Fibroblast of villous mesenchyme (primary cell): Measurements from ENCODE around the gene DNAJB6. TPM values are rescaled to one million over a fixed set of nuclear protein-coding genes. Genes with fewer than 3 reads are reported as not detected.

Experiments used
- DNase-seq: peaks from one replicate; pipeline ENCODE4 v3.0.0-alpha.2; 2010; ENCODE audit warnings: low read depth
- H3K4me3 ChIP-seq: 2 replicates; pipeline ENCODE4 v1.5.1; 2011; ENCODE audit warnings: low read depth, mild to moderate bottlenecking, low read length
- total RNA-seq: library from RNA; depleted of rRNA; stranded (reverse); fragments of >200 nt; gene quantifications from 2 replicates; pipeline ENCODE4 v1.2.3, GENCODE V29; 2012
- TF ChIP-seq, protein P1 (sequence below): IDR thresholded peaks from 2 replicates; pipeline ENCODE4 v1.5.1; 2012; ENCODE audit warnings: low read depth, mild to moderate bottlenecking, low read length; ENCODE audit not compliant: insufficient read depth

DNAJB6 gene
- total RNA-seq, 1 donor: 123 TPM

DNA sequence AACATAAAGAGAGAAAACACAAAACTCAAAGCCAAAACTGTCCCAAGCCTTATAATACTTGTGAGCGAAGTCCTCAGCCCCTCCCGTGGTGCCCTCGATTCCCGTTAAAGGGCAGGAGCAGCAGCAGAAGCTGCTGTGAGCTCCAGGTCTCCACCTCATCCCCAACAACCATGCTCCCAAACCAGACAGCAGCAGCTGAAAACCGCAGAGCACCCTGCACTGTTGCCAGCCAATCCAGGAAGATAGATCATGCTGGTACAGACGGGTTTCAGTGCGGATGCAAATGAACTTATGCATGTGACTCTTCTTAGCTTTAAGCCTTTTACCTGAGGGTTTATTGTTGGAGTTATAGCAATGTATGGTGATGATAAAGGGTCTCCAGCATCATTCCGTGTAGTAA, 97.9 kb downstream of the DNAJB6 start:
- H3K4me3 ChIP-seq: no peak overlapping the region
- TF ChIP-seq, protein P1, sequence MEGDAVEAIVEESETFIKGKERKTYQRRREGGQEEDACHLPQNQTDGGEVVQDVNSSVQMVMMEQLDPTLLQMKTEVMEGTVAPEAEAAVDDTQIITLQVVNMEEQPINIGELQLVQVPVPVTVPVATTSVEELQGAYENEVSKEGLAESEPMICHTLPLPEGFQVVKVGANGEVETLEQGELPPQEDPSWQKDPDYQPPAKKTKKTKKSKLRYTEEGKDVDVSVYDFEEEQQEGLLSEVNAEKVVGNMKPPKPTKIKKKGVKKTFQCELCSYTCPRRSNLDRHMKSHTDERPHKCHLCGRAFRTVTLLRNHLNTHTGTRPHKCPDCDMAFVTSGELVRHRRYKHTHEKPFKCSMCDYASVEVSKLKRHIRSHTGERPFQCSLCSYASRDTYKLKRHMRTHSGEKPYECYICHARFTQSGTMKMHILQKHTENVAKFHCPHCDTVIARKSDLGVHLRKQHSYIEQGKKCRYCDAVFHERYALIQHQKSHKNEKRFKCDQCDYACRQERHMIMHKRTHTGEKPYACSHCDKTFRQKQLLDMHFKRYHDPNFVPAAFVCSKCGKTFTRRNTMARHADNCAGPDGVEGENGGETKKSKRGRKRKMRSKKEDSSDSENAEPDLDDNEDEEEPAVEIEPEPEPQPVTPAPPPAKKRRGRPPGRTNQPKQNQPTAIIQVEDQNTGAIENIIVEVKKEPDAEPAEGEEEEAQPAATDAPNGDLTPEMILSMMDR: no peak
- no peak for DNase-seq

DNA sequence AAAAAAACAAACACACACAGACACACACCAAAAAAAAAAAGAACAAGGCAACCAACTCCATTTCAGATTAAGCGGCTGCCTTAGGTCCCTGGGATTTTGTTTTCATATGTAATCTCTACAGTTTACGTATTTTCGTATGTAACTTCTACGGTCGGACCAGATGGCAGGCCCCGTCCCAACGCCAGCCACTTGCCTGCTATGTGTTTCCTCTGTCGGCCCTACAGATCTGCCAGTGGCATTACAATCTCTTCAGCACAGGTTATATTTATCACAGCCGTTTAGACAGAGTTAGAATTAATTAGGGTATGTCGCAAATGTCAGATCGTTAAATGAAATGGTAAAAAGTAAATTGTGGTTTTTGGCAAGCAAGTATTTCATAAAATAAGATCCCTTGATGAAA, 99.3 kb downstream of the DNAJB6 start:
- DNase-seq: no peak
- TF ChIP-seq, protein P1: no peak
- H3K4me3 ChIP-seq: no peak overlapping the region

DNA sequence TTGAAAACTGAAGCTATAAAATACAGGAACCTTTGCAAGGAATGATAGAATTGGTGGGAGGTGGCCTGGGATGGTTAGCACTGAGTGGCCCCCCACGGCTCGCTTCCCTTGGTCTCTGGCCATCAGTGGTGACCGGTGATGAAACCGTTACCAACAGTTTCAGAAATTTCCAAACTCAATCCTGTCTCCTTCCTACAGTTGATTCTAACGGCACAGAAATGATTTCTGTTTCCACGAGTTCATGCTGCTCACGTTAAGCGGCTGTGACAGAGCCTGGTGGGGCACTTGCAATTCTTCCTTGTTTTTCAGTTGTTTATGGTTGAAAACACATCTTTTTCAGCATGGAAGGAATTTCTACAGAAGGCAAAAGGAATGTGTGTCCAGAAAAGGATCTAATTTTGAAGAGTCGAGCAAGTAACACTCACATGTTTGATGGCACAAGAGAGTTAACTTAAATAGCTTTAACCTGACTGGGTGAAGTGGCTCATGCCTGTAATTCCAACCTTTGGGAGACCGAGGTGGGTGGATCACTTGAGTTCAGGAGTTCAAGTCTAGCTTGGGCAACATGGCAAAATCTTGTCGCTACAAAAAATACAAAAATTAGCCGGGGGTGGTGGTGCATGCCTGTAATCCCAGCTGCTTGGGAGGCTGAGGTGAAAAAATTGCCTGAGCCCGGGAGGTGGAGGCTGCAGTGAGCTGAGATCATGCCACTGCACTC, 100.1 kb downstream of the DNAJB6 start:
- no peak overlapping the region for H3K4me3 ChIP-seq
- peak; percentile 2 for DNase-seq
- TF ChIP-seq, protein P1: no peak

DNA sequence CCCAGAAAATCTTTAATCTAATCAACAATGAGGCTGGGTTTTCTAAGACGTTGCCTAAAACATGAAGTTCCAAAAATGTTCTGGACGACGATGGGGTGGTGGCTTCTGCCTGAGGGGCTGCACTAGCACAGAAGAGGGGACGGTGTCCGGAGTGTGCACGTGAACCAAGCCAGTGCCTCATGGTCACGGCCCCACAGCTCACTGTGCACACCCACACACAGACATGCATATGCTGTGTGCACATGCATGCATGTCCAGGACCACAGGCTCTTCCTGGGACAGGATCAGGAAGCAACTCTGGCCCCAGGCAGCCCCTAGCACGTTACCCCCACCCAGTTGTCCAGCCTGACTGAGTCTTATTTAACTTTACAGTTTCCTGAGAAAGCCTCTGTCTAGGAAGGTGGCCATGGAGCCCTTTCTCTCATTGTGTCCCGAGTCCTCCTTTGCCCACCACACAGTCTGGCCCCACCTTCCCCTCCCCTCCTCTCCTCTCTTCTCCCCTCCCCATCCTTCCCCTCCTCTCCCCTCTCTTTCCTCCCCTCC, 100.8 kb downstream of the DNAJB6 start:
- TF ChIP-seq, protein P1: no peak

DNA sequence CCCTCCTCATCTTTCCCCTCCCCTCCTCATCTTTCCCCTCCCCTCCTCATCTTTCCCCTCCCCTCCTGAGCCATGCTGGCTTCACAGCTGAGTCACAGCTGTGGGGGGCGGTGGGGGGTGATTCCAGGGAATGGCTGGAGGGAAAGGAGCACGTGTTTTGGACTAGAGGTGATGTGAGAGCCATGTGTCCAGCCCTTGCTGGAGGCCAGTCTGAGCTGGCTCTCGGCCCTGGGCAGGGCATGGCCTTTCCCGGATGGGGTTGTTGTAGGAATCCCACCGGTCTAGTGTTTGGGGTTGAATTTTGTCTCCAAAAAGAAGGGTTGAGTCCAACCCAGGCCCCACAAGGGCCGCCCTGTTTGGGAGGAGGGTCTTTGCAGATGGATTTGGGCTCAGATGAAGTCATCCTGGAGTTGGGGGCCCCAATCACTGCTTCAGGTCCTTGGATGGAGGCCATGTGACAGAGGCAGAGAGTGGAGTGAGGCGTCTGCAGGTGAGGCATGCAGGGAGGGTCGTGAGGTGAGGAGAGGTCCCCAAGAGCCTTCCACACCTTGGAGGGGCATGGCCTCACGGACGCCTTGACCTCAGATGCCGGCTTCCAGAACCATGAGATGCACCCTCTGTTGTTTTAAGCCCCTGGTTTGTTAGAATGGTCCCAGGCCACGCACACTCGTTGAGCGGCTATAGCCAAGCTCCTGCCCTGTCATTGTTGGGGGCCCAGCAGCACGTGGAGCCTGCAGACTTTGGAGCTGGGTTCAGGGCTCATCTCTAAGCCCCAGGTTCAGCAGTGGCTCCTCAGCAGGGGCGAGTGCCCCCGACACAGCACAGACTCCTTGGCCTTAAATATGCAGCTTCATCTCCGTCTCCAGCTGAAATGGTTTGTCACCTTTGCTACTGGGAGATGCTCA, 101.6 kb downstream of the DNAJB6 start:
- no peak for DNase-seq
- TF ChIP-seq, protein P1: no peak

More for the DNA sequence above, 100.8 kb downstream of the DNAJB6 start:
- DNase-seq: no peak
- H3K4me3 ChIP-seq: no peak overlapping the region

DNA sequence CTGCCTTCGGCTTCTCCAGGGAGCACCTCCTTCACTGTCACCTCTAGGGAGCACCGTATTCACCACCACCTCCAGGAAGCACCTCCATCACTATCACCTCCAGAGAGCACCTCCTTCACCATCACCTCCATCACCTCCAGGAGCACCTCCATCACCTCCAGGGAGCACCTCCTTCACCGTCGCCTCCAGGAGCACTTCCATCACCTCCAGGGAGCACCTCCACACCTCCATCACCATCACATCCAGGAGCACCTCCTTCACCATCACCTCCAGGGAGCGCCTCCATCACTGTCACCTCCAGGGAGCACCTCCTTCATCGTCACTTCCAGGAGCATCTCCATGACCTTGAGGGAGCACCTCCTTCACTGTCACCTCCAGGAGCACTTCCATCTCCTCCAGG, 102.3 kb downstream of the DNAJB6 start:
- TF ChIP-seq, protein P1: no peak
- no peak overlapping the region for H3K4me3 ChIP-seq
- no peak for DNase-seq

More for the DNA sequence above, 101.6 kb downstream of the DNAJB6 start:
- H3K4me3 ChIP-seq: no peak overlapping the region
